ENCODE data around the gene LST1. TPM values are rescaled to one million over a fixed set of nuclear protein-coding genes. Genes with fewer than 3 reads are reported as not detected.

LST1 gene
- 10 to 100 TPM; 67.8 to 71.0 TPM for total RNA-seq

DNA sequence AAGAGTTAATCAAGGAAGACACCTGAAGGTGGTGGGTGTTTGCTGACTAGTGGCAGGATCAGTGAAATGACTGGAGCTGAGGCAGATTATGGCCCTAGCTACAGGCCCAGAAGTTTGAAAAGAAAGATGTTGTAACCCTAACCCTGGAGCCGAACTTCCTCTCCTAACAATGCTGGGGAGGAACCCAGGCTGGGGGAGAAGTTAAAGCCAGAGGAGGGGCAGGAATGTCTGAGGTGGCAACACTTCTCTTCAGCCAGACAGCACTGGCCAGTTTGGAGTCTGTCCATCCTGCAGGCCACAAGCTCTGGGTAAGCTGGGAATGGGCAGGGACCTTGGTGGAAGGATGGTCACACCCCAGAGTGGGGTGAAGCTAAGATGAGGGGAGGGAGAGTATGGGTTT, at the start of gene LST1:
TSS of gene LST1 (plus strand) at position 270 of the 400 bp plus-strand sequence. CDS start 1,023 bp downstream, outside the sequence.

DNA sequence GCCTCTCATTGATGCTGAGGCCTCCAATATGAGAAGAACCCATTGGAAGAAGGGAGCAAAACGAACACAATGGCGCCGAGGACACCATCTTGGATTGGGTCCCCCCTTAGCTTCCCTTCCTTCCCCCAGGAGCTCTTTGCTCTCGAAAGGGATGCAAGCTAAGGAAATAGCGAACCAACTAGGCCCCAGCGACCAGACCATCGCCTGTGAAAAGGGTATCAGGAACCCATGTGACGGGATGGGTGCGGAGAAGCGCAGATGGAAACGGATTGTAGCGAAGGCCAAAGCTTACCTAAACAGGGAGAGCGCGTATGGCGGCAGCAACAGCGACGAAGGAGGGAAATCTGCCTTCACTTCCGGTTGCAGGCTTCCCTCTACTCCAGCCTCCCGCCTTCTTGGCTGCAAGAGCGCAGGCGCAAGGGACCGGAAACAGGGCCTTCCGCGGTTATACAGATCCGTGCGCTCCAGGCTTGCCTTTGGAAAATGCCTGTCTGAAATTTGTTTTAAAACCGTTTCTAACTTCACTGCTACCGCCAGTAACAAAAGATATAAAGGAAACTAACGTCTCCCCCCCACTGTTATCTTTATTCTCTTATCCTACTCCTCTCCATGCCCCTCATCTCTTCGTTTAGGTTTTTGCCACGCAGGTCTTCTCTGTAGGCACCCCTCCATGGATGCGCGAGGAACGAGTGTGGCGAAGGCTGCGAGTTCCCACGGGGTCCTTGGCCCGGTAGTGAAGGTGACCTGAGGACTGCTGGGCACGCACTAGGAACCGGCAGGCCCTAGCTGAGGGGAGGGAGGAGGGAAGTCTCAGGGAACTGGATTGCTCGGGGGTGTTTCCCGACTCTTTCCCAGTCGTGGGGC, 44.2 kb upstream of the LST1 start, which contains the start of gene DDX39B:
TSS of gene DDX39B (minus strand) at position 346 of the 864 bp plus-strand sequence. CDS start 1,471 bp downstream, outside the sequence.

DNA sequence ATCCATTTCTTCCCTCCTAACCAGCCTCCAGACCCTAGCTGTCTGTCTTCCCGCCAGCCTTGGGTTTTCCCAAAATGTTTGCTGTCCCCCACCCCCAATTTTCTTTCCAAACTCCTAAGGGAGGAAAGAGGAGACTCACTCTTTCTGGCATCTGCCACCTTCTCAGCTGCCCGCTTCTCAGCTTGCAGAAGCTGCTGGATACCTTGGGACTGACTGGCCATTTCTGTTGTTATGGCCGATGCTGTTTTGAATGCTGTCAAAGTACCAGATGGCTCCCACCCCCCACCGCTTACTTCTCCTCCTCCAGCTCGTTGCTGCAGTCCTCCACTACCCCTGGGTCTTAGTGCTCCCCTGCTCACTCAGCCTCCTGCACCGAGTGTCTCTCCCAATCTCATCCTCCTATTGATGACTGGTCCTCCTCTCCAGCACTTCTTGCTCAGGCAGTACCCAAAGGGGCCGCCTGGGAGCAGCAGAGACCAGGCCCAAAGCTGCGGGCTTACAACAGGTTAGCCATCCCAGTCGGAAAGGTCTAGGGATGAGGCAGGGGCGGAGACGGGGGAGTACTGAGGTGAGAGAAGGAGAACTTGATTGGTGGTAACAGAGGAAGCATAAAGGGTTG, 39.6 kb upstream of the LST1 start, which contains the start of gene ATP6V1G2:
TSS of gene ATP6V1G2 (minus strand) at position 270 of the 619 bp plus-strand sequence. CDS start at position 221, 49 bp downstream.

DNA sequence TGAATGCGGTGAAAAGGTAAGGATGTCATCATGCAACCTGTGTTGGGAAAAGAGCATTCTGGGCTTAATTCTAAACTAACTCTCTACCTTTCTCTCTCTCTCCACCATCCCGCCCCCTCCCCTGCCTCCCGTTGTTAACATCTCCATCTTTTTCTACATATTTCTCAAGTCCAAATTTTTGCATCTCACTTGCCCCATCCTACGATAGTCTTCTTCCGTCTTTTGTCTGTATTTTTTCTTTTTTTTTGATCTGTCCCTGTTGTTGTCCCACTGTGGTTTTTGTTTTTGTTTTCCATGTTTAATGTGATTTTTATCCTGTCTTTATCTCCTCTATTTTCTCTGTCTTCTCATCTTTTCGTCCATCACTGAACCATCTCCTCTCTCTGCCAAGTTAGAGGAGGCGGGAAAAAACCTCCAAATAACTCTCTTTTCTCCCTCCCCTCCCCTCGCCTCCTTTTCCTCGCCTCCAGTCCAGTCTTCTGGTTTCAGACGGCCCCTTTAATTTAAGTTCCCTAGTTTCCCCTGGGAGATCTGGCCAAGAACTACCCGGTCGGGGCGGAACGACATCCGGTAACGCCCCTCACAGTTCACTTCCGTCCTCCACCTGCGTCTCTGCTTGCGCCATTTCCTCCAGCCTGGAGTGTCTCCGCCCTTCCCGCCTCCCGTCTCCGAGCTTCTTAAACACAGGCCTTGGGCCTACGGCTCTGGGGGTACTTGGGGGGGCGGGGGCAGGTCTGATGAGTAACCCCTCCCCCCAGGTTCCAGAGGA, 38.9 kb upstream of the LST1 start, which contains the start of gene NFKBIL1:
TSS of gene NFKBIL1 (plus strand) at position 651 of the 769 bp plus-strand sequence. CDS start at position 738, 87 bp downstream.

DNA sequence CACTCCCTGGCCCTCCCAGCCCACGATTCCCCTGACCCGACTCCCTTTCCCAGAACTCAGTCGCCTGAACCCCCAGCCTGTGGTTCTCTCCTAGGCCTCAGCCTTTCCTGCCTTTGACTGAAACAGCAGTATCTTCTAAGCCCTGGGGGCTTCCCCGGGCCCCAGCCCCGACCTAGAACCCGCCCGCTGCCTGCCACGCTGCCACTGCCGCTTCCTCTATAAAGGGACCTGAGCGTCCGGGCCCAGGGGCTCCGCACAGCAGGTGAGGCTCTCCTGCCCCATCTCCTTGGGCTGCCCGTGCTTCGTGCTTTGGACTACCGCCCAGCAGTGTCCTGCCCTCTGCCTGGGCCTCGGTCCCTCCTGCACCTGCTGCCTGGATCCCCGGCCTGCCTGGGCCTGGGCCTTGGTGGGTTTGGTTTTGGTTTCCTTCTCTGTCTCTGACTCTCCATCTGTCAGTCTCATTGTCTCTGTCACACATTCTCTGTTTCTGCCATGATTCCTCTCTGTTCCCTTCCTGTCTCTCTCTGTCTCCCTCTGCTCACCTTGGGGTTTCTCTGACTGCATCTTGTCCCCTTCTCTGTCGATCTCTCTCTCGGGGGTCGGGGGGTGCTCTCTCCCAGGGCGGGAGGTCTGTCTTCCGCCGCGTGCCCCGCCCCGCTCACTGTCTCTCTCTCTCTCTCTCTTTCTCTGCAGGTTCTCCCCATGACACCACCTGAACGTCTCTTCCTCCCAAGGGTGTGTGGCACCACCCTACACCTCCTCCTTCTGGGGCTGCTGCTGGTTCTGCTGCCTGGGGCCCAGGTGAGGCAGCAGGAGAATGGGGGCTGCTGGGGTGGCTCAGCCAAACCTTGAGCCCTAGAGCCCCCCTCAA, 13.8 kb upstream of the LST1 start, which contains the start of gene LTA:
TSS of gene LTA (plus strand) at position 249 of the 871 bp plus-strand sequence. CDS start at position 703, 454 bp downstream.

DNA sequence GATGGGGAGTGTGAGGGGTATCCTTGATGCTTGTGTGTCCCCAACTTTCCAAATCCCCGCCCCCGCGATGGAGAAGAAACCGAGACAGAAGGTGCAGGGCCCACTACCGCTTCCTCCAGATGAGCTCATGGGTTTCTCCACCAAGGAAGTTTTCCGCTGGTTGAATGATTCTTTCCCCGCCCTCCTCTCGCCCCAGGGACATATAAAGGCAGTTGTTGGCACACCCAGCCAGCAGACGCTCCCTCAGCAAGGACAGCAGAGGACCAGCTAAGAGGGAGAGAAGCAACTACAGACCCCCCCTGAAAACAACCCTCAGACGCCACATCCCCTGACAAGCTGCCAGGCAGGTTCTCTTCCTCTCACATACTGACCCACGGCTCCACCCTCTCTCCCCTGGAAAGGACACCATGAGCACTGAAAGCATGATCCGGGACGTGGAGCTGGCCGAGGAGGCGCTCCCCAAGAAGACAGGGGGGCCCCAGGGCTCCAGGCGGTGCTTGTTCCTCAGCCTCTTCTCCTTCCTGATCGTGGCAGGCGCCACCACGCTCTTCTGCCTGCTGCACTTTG, 10.7 kb upstream of the LST1 start, which contains the start of gene TNF:
TSS of gene TNF (plus strand) at position 231 of the 567 bp plus-strand sequence. CDS start at position 408, 177 bp downstream.

DNA sequence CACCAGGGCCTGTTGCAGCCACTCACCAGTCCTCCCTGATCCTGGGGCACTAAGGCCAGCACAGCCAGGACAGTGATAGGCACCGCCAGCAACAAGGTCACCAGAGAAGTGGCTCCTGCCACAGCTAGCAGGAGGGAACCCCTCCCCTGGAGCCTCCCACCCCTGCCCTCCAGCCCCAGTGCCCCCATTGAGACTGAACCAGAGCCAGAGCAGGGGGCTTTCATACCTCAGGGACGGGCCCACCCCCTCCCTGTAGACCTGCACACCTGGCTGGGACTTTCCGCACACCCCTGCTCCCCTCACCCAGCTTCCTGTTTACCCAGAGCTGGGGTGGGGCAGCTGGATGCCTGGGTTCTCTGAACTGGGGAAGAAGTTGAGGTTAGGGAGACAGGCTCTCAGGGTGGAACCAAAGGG, 3.8 kb upstream of the LST1 start, which contains the start of gene LTB:
TSS of gene LTB (minus strand) at position 195 of the 414 bp plus-strand sequence. CDS start at position 188, 7 bp downstream.

DNA sequence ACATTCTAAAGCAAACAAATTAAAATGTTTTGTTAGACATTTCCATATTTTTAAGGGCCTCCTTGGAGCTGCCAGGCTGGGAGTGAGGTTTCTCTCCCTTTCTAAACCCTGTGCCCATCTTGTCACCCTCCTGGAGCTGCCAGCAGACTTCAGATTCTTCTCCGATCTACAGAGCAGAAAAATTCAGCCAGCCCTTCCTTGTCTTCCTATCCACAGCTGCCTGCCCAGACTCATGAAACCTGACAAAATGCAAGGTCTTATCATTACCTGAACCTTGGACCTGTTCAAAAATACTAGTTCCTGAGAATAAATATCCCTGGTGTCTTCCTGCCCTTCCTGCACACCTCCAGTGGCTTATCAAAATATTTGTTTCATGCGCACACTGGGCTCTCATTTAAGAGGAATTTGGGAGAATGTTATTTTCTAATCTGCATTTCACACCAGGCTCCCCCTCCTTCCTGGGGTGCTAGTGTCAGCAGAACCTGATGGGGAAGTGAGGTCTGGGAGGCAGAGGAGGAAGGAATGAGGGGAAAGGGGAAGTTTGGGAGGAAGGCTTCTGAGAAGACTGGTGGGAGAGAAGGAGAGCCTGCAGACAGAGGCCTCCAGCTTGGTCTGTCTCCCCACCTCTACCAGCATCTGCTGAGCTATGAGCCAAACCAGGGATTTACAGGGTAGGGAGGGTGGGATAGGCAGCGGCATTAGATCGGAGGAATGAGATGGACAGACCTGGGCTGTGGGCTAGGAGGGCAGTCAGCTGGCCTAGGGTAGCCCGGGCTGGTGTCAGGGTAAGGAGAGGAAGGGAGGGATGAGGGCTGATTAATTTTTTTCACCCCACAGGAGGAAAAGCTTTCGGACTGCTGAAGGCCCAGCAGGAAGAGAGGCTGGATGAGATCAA, 28.9 kb downstream of the LST1 start, which contains the start of gene AIF1:
TSS of gene AIF1 (plus strand) at position 551 of the 895 bp plus-strand sequence. CDS start at position 647, 96 bp downstream.

DNA sequence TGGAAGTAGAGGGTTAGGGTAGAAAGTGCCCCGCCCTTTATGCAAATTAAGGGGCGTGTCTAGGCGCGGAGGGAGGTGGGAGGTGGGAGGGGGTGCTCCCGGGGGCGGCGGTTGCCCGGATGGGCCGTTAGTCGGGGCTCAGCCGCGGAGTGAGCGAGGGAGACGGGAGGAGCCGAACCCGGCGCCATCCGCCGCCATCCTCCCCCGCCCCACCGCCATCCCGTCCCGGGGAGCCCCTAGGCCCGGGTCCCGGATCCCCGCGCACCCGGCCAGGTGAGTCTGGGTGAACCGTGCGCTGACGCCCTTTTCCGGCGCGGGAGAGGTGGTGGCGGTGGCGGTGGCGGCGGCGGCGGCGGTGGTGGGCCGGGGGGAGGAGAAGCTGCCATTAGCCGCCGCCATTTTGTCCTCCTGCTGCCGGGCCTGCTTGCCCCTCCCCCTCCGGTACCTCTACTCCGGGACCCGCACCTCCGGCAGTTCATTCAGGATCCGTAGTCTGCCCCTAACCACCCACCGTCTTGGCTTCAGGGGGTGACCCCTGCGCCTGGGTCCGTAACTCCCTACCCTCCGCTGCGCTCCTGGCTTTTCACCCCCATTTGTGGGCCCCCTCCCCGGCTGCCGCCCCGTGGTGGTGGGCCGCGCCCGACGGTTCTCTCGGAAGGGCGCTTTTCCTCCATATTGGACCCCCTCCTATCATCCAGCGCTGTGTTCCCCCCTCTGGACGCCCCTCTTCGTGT, 34.7 kb downstream of the LST1 start, which contains the start of gene PRRC2A:
TSS of gene PRRC2A (plus strand) at position 130 of the 734 bp plus-strand sequence. CDS start 2,075 bp downstream, outside the sequence.

Small RNA genes lying within 50 kb of the gene (microRNA-seq; reads per million reads assigned to microRNA genes)
- gene MIR6832 (ENCODE audit: borderline microRNAs expressed, borderline replicate concordance) = not detected

Other genes starting within 250 kb of the LST1 start
- gene HLA-B, start 229.1 kb upstream of the LST1 start, total RNA-seq = 1,000 to 10,000 TPM; 4,256 to 4,376 TPM
- 10 to 100 TPM in 1 of 2 experiments, 1 to 10 TPM in 1; 8.9 to 10.4 TPM for gene MICA, start 182.7 kb upstream of the LST1 start, total RNA-seq
- 10 to 100 TPM; 37.8 to 38.1 TPM for gene MICB, start 88.1 kb upstream of the LST1 start, total RNA-seq
- not detected for gene MCCD1, start 57.3 kb upstream of the LST1 start, total RNA-seq
- gene DDX39B, start 44.3 kb upstream of the LST1 start, total RNA-seq = 100 to 1,000 TPM; 423 to 444 TPM
- gene ATP6V1G2, start 39.7 kb upstream of the LST1 start, total RNA-seq = 1 to 10 TPM; 3.5 to 4.2 TPM
- 10 to 100 TPM; 12.9 to 15.8 TPM for gene NFKBIL1, start 38.7 kb upstream of the LST1 start, total RNA-seq
- 10 to 100 TPM; 29.6 TPM for gene LTA, start 14.0 kb upstream of the LST1 start, total RNA-seq
- 10 to 100 TPM; 51.3 to 53.4 TPM for gene TNF, start 10.7 kb upstream of the LST1 start, total RNA-seq
- 1,000 to 10,000 TPM; 1,438 to 1,452 TPM for gene LTB, start 3.9 kb upstream of the LST1 start, total RNA-seq
- 10 to 100 TPM; 27.6 to 28.8 TPM for gene NCR3, start 6.7 kb downstream of the LST1 start, total RNA-seq
- 10 to 100 TPM; 45.4 to 46.1 TPM for gene AIF1, start 29.0 kb downstream of the LST1 start, total RNA-seq
- gene PRRC2A, start 34.4 kb downstream of the LST1 start, total RNA-seq = 100 to 1,000 TPM; 210 to 211 TPM
- 100 to 1,000 TPM; 278 to 280 TPM for gene BAG6, start 66.4 kb downstream of the LST1 start, total RNA-seq
- 1 to 10 TPM; 3.8 to 3.9 TPM for gene APOM, start 69.6 kb downstream of the LST1 start, total RNA-seq
- gene C6orf47, start 74.5 kb downstream of the LST1 start, total RNA-seq = 10 to 100 TPM; 23.6 to 24.2 TPM
- gene GPANK1, start 78.7 kb downstream of the LST1 start, total RNA-seq = 10 to 100 TPM; 26.4 to 29.1 TPM
- 100 to 1,000 TPM; 181 to 195 TPM for gene CSNK2B, start 79.8 kb downstream of the LST1 start, total RNA-seq
- gene LY6G5B, start 83.7 kb downstream of the LST1 start, total RNA-seq = 10 to 100 TPM; 20.3 to 23.5 TPM
- gene LY6G5C, start 94.8 kb downstream of the LST1 start, total RNA-seq = 1 to 10 TPM; 1.8 to 2.2 TPM
- 10 to 100 TPM; 50.4 to 54.9 TPM for gene ABHD16A, start 117.0 kb downstream of the LST1 start, total RNA-seq
- not detected for gene LY6G6F, start 120.6 kb downstream of the LST1 start, total RNA-seq
- not detected for gene LY6G6D, start 129.1 kb downstream of the LST1 start, total RNA-seq
- gene LY6G6C, start 135.5 kb downstream of the LST1 start, total RNA-seq = not detected
- under 1 TPM; 0.22 to 0.43 TPM for gene MPIG6B, start 137.1 kb downstream of the LST1 start, total RNA-seq
- gene DDAH2, start 143.0 kb downstream of the LST1 start, total RNA-seq = 10 to 100 TPM; 18.1 to 18.9 TPM
- 100 to 1,000 TPM; 534 to 538 TPM for gene CLIC1, start 150.3 kb downstream of the LST1 start, total RNA-seq
- gene MSH5, start 153.7 kb downstream of the LST1 start, total RNA-seq = 10 to 100 TPM; 47.4 to 47.7 TPM
- gene SAPCD1, start 176.4 kb downstream of the LST1 start, total RNA-seq = 10 to 100 TPM; 11.3 to 12.0 TPM
- 1 to 10 TPM; 3.8 to 3.9 TPM for gene VWA7, start 191.1 kb downstream of the LST1 start, total RNA-seq
- gene VARS1, start 209.5 kb downstream of the LST1 start, total RNA-seq = 10 to 100 TPM; 74.6 to 79.2 TPM
- 10 to 100 TPM; 72.5 to 75.6 TPM for gene LSM2, start 220.7 kb downstream of the LST1 start, total RNA-seq
- 1 to 10 TPM; 3.7 to 3.8 TPM for gene HSPA1L, start 229.0 kb downstream of the LST1 start, total RNA-seq
- 10 to 100 TPM; 75.8 to 83.8 TPM for gene HSPA1A, start 229.3 kb downstream of the LST1 start, total RNA-seq
- 10 to 100 TPM; 35.5 to 35.9 TPM for gene HSPA1B, start 241.5 kb downstream of the LST1 start, total RNA-seq

Measured in activated naive CD4-positive, alpha-beta T cell treated with anti-CD3 and anti-CD28 coated beads, Interleukin-2, amount 10 ng/mL, durations not matched to agents 5 hours and 36 hours (primary cell).